Measurements from ENCODE around the gene SEM1. TPM values are rescaled to one million over a fixed set of nuclear protein-coding genes. Genes with fewer than 3 reads are reported as not detected.

SEM1 gene
- total RNA-seq, 1 experiment from 2014 or later = 79.9 TPM

- no peaks in the 10 kb centered on the region for H3K23me2 ChIP-seq (ENCODE audit: insufficient read length, low read depth, low read length, poor library complexity, severe bottlenecking)
- no peak overlapping the region for H4K91ac ChIP-seq (ENCODE audit: insufficient read length, low read depth, low read length)
- H3K79me1 ChIP-seq (ENCODE audit: insufficient read depth, low read depth, low read length, poor library complexity, severe bottlenecking) = no peaks in the 10 kb centered on the region
- H2AFZ ChIP-seq (ENCODE audit: low read length) = no peak overlapping the region
- no peak overlapping the region for H2BK12ac ChIP-seq (ENCODE audit: insufficient read length, low read depth, low read length)
- no peak overlapping the region for H3K14ac ChIP-seq (ENCODE audit: insufficient read depth, low read length)
- H4K20me1 ChIP-seq (ENCODE audit: control insufficient read depth, insufficient read depth, insufficient read length) = no peaks in the 10 kb centered on the region
- no peaks in the 10 kb centered on the region for H3K79me2 ChIP-seq (ENCODE audit: insufficient read depth, low read length)
- H2AK5ac ChIP-seq (ENCODE audit: insufficient read length, low read length) = no peak overlapping the region
- no peak overlapping the region for H3K18ac ChIP-seq (ENCODE audit: insufficient read length, low read depth, low read length)
- no peak overlapping the region for H3K23ac ChIP-seq (ENCODE audit: insufficient read length, low read depth, low read length)
- no peaks in the 10 kb centered on the region for H3K4me1 ChIP-seq (ENCODE audit: insufficient read depth, low read length)
- WGBS (ENCODE audit: extremely low coverage, insufficient read length, low lambda C conversion rate) = no CpG with 5 or more reads among the region's 3 CpGs
- no peak overlapping the region for H2BK15ac ChIP-seq (ENCODE audit: low read depth, low read length)
- H4K5ac ChIP-seq (ENCODE audit: insufficient read length, low read depth, low read length) = no peak overlapping the region
- no peaks in the 10 kb centered on the region for H3K27me3 ChIP-seq (ENCODE audit: insufficient read depth, low read length)
- Mint-ChIP-seq H3K4me1 (peaks cover 3% of the 10 kb centered on the region in 2 experiments; a peak in 3 of 4 replicates), H3K4me3 (no peak overlapping the region), H3K9me3 (peaks cover 2 to 4% of the 10 kb centered on the region in 2 experiments; a peak in 4 of 5 replicates), H3K27me3 (ENCODE audit: low read depth) (no peaks in the 10 kb centered on the region), H3K36me3 (ENCODE audit: insufficient read depth in 1 of 3, low read depth in 3 of 3) (peaks cover 0 to 2% (median 1%) of the 10 kb centered on the region in 3 experiments; a peak in 3 of 7 replicates), H3K27ac (no peak overlapping the region)
- no peaks in the 10 kb centered on the region for H3K9me3 ChIP-seq (ENCODE audit: control insufficient read depth, low read depth, low read length)
- no peak for DNase-seq
- no peak overlapping the region for H2BK5ac ChIP-seq (ENCODE audit: insufficient read length, low read length)
- H3T11ph ChIP-seq (ENCODE audit: low read length) = no peak overlapping the region
- H3K56ac ChIP-seq (ENCODE audit: insufficient read length, low read depth, low read length) = no peak overlapping the region
- H2BK20ac ChIP-seq (ENCODE audit: low read depth, low read length, poor library complexity, severe bottlenecking) = no peak overlapping the region
- H3K9ac ChIP-seq (ENCODE audit: extremely low read depth, insufficient read length, low read length) = no peak overlapping the region
- no peak overlapping the region for H3K4ac ChIP-seq (ENCODE audit: low read depth, low read length)
- no peak overlapping the region for H3K4me2 ChIP-seq (ENCODE audit: insufficient read depth, insufficient read length, low read length)
- H4K8ac ChIP-seq (replicated peaks; ENCODE audit: insufficient read length, low read depth, low read length) = no peak overlapping the region
- H3K27ac ChIP-seq (ENCODE audit: insufficient read length, low read depth, low read length) = no peak overlapping the region
- no peak for TF ChIP-seq CTCF (conservative IDR thresholded peaks at IDR 0.05)
- H2BK120ac ChIP-seq (ENCODE audit: low read depth, low read length, poor library complexity, severe bottlenecking) = no peak overlapping the region
Observed at GRCh38 chr7:96647733-96648132, 61.9 kb downstream of the SEM1 start.

Measured in H9 (cell line).